Measurements from ENCODE around the gene TFCP2. TPM values are rescaled to one million over a fixed set of nuclear protein-coding genes. Genes with fewer than 3 reads are reported as not detected.

The TFCP2 gene
- total RNA-seq, 2 donors from 2014 or later, result 8.6 to 9.6 TPM

DNA sequence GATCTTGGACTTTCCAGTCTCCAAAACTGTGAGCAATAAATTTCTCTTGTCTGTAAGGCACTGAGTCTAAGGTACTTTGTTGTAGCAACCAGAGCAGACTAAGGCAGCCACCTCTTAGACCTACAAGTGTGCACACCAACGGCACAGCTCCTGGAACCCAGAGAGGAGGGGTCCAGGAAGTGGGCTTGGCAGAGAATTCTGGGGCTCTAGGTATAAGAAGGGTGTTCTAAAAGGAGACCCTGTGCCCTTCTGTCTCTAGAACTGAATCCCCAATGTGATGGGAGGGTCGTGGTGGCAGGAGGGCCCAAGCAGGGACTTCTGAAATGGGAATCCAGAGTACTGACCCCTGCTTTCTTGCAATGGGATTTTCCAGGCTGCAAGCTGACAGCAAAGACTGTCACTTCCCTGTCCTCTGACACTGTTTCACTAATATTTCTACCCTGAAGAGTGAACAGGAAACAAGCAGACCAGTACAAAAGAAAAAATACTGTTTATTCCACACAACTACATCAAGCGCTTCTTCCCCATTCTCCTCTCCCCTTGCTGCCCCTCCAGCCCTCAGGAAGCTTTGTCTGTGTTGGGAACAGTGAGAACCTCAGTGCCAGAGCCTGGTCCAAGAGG lies 13.6 kb upstream of the TFCP2 start:
- TF ChIP-seq, protein P1, sequence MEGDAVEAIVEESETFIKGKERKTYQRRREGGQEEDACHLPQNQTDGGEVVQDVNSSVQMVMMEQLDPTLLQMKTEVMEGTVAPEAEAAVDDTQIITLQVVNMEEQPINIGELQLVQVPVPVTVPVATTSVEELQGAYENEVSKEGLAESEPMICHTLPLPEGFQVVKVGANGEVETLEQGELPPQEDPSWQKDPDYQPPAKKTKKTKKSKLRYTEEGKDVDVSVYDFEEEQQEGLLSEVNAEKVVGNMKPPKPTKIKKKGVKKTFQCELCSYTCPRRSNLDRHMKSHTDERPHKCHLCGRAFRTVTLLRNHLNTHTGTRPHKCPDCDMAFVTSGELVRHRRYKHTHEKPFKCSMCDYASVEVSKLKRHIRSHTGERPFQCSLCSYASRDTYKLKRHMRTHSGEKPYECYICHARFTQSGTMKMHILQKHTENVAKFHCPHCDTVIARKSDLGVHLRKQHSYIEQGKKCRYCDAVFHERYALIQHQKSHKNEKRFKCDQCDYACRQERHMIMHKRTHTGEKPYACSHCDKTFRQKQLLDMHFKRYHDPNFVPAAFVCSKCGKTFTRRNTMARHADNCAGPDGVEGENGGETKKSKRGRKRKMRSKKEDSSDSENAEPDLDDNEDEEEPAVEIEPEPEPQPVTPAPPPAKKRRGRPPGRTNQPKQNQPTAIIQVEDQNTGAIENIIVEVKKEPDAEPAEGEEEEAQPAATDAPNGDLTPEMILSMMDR (IDR thresholded peaks at IDR 0.05), result no peak
- Histone ChIP-seq H3K4me1 (no peaks in the 10 kb centered on the region), H3K27me3 (no peaks in the 10 kb centered on the region), H3K27ac (no peak overlapping the region), H3K4me3 (no peak overlapping the region), H3K9me3 (no peaks in the 10 kb centered on the region), H3K36me3 (peaks cover 8% of the 10 kb centered on the region)
- no peak for DNase-seq (ENCODE audit: low spot score)

DNA sequence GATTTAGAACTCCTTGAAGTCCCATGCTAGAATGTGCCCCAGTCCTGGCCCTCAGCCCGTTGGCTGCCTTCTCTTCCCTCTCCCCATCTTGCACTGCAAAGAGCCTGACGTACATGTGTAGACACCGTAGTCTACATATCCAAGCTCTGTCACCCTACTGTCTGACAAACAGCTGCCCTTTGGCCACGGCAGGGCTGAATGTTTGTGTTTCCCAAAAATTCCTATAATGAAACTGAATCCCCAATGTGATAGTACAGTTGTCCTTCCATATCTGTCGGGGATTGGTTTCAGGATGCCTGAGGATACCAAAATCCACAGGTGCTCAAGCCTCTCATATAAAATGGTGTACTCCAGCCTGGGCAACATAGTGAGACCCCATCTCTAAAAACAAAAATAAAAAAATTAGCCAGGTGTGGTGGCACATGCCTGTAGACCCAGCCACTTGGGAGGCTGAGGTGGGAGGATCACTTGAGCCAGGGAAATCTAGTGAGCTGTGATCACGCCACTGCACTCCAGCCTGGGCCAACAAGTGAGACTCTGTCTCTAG lies 12.3 kb upstream of the TFCP2 start:
- TF ChIP-seq, protein P1 (IDR thresholded peaks at IDR 0.05), result no peak
- Histone ChIP-seq H3K36me3 (peaks cover 7% of the 10 kb centered on the region), H3K4me3 (no peak overlapping the region), H3K27ac (no peak overlapping the region), H3K27me3 (no peaks in the 10 kb centered on the region), H3K4me1 (no peaks in the 10 kb centered on the region), H3K9me3 (no peaks in the 10 kb centered on the region)
- DNase-seq (ENCODE audit: low spot score), result no peak

DNA sequence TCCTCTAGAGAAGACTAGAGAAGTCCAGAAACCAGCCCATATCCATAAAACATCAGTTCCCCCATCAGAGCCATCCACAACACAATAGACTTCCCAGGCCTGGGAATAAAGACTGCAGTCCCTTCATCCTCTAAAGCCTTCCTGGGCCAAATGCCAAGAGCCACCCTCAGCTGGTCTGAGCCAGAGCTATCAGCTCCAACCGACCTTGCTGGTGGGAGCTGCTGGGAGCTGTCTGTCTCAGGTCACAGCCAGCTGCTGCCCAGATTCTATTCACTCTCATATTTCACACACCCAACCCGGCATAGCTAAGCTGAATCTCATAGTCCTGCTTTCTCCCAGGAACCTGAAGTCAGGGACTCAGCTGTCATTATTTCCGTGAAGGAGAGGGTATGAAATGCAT lies 10.9 kb upstream of the TFCP2 start:
- Histone ChIP-seq H3K4me1 (no peaks in the 10 kb centered on the region), H3K4me3 (no peak overlapping the region), H3K36me3 (no peaks in the 10 kb centered on the region), H3K27ac (no peak overlapping the region), H3K9me3 (no peaks in the 10 kb centered on the region), H3K27me3 (no peaks in the 10 kb centered on the region)
- DNase-seq (ENCODE audit: low spot score), result no peak
- TF ChIP-seq, protein P1 (IDR thresholded peaks at IDR 0.05), result no peak

DNA sequence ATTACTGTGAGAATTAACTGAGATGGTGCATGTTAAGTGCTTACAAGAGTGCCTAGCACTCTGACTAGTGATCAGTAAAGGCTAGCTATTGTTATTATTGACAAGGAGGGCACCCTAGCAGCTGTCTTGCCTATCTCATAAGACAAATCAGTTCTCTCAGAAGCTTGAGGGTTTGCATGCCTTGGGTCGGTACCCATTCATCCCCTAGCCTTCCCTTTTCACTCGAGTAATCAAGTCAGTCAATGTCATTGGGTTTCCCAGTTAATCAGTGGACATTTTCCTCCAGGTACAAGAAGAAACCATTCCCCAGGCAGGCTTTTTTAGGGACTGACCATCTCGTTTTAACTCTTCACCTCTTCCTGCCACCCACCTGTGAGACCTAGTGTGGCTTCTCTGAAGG lies 10.4 kb upstream of the TFCP2 start:
- TF ChIP-seq, protein P1 (IDR thresholded peaks at IDR 0.05), result no peak
- Histone ChIP-seq H3K27ac (no peak overlapping the region), H3K4me1 (no peaks in the 10 kb centered on the region), H3K4me3 (no peak overlapping the region), H3K9me3 (no peaks in the 10 kb centered on the region), H3K27me3 (no peaks in the 10 kb centered on the region), H3K36me3 (no peaks in the 10 kb centered on the region)
- DNase-seq (ENCODE audit: low spot score), result no peak

DNA sequence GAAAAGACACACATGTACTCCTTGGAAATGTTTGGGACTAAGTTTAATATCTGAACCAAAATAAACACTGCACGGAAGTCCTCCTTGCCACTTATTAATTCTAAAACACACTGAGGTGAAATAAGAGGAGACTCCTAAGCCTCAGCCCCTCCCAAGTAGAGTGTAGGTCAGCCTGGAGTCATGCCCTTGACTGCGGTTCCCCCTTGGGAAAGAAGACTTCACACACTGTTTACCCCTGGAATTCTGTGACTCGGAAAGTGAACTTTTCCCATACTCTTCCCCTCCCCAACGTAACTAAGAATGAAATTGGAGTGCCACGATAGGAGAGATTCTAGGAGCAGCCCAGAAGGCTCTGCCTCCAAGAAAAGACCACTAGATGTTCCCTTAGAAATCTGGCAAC lies 8.6 kb upstream of the TFCP2 start:
- H3K36me3 ChIP-seq, result no peaks in the 10 kb centered on the region
- no peaks in the 10 kb centered on the region for H3K27me3 ChIP-seq
- H3K9me3 ChIP-seq, result no peaks in the 10 kb centered on the region
- no peak overlapping the region for H3K27ac ChIP-seq
- no peaks in the 10 kb centered on the region for H3K4me1 ChIP-seq
- no peak overlapping the region for H3K4me3 ChIP-seq
- no peak for DNase-seq (ENCODE audit: low spot score)
- TF ChIP-seq, protein P1 (IDR thresholded peaks at IDR 0.05), result no peak

DNA sequence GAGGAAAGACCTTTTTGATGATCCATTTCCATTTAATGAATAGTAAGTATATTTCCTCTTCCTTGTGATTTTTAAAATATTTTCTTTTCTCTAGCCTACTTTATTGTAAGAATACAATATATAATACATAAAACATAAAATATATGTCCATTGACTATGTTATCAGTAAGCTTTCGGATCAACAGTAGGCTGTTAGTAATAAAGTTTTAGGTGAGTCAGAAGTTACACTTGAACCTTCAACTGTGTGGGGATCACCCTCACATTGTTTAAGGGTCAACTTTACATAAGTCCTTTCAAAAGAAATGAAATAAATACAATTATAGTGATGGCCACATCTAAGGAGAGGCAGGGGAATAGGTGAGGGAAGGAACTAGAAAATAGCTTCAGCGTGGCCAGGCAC lies 5.0 kb upstream of the TFCP2 start:
- no peaks in the 10 kb centered on the region for H3K9me3 ChIP-seq
- no peak overlapping the region for H3K4me3 ChIP-seq
- H3K36me3 ChIP-seq, result no peaks in the 10 kb centered on the region
- no peak overlapping the region for H3K27ac ChIP-seq
- TF ChIP-seq, protein P1 (IDR thresholded peaks at IDR 0.05), result no peak
- H3K27me3 ChIP-seq, result no peaks in the 10 kb centered on the region
- DNase-seq (ENCODE audit: low spot score), result no peak
- no peaks in the 10 kb centered on the region for H3K4me1 ChIP-seq
